ENCODE data around the gene TTC5.

The TTC5 gene

DNA sequence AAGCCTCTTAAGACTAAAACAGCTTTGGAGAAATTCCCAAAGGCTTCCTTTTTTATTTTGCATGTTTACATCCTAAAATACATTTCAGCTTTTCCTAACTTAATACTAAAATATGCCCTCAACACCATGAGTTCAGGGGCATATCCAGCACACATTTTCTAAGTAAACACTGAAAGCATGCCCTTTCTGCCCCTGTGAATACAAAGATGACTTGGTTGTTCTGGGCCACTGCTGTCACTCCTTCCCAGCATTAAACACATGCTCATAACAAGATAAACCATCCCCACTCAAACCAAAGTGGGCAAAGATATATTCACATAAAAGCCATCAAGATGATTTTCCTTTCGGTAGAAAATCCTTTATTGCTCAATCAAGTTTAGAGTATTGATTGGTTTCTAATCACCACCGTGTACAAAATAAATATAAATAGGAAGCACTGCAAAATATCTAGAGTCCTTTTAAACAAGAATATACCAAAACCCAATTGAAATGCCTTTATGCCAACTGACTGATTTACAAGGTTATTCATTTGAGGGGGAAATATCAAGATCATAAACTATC is 25.4 kb upstream of the TTC5 start:
- H3K4me3 ChIP-seq (ENCODE audit: low read length) = peak overlapping the region; percentile 29
- no peak for DNase-seq (ENCODE audit: low read depth)
- TF ChIP-seq, protein P1, sequence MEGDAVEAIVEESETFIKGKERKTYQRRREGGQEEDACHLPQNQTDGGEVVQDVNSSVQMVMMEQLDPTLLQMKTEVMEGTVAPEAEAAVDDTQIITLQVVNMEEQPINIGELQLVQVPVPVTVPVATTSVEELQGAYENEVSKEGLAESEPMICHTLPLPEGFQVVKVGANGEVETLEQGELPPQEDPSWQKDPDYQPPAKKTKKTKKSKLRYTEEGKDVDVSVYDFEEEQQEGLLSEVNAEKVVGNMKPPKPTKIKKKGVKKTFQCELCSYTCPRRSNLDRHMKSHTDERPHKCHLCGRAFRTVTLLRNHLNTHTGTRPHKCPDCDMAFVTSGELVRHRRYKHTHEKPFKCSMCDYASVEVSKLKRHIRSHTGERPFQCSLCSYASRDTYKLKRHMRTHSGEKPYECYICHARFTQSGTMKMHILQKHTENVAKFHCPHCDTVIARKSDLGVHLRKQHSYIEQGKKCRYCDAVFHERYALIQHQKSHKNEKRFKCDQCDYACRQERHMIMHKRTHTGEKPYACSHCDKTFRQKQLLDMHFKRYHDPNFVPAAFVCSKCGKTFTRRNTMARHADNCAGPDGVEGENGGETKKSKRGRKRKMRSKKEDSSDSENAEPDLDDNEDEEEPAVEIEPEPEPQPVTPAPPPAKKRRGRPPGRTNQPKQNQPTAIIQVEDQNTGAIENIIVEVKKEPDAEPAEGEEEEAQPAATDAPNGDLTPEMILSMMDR (conservative IDR thresholded peaks at IDR 0.05; ENCODE audit: low read depth, low read length) = no peak

DNA sequence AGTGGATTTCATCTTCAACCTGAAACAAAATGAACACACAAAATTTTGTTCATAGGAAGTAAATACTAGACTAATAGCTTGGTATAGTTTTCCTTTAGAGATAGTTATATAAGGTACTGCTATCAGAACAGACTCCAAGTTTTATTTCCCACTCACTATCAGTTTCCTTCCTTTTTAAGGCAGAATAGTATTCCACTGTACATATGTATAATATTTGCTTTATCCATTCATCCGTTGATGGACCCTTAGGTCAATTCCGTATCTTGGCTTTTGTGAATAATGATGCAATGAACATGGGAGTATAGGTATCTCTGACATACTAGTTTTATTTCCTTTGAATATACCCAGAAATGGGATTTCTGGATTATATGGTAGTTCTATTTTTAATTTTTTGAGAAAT is 23.6 kb upstream of the TTC5 start:
- H3K4me3 ChIP-seq (ENCODE audit: low read length) = no peak overlapping the region
- DNase-seq (ENCODE audit: low read depth) = no peak
- TF ChIP-seq, protein P1 (conservative IDR thresholded peaks at IDR 0.05; ENCODE audit: low read depth, low read length) = no peak

DNA sequence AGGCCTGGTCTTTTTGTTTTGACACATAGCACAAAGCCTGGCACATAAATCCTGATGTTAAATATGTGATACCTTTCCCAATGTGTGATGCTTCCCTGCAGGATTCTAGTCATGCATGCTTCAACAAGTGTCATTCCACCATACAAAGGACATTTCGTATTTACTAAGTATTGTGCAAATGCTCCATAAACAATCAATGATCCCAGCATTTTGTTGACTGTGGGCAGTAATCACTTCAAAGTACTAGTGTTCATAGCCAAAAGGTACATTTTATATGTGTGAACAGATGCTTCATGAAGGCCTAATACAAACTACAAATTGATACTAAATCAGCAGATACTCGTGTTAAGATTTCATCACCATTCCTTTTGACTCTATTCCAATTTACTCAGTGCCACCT is 23.0 kb upstream of the TTC5 start:
- DNase-seq (ENCODE audit: low read depth) = no peak
- TF ChIP-seq, protein P1 (conservative IDR thresholded peaks at IDR 0.05; ENCODE audit: low read depth, low read length) = no peak

DNA sequence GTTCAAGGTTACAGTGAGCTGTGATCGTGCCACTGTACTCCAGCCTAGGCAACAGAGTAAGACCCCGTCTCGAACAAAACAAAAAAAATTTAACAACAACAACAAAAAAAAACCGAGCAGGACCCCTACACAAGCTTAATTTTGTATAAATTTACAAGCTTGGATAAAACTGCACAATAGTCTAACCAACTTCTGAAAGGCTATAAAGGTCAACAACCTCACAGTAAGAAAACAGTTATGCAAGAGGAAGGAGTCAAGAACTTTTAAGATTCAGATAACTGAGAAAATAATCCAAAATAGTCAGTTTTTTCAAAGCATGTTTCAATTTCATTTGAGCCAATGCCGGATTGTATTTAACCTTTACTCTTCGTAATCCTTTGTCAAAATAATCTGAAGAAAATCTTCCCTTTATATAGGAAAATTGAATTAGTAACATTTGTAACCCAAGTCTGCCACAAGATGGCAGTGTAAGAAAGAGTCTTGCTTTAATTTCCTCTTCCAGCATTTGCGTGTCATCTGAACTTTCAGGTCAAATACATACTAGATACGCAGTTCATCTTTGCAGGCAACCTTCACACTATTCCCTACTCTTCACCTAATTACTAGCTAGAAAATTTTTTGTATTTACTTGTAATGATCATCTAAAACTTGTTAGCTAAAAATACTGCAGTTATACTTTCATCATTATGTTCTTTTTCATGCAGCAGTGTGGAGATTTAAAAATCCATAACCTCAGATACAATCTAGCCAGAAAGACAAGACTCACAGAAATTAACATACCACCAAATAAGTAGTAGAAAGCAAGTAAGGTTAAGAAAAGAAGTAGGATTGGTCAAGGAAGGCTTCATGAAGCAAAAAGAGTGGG is 21.5 kb upstream of the TTC5 start:
- no peak for DNase-seq (ENCODE audit: low read depth)
- TF ChIP-seq, protein P1 (conservative IDR thresholded peaks at IDR 0.05; ENCODE audit: low read depth, low read length) = peak; percentile 63
- H3K4me3 ChIP-seq (ENCODE audit: low read length) = no peak overlapping the region

More for the DNA sequence above, 23.0 kb upstream of the TTC5 start:
- H3K4me3 ChIP-seq (ENCODE audit: low read length) = no peak overlapping the region

DNA sequence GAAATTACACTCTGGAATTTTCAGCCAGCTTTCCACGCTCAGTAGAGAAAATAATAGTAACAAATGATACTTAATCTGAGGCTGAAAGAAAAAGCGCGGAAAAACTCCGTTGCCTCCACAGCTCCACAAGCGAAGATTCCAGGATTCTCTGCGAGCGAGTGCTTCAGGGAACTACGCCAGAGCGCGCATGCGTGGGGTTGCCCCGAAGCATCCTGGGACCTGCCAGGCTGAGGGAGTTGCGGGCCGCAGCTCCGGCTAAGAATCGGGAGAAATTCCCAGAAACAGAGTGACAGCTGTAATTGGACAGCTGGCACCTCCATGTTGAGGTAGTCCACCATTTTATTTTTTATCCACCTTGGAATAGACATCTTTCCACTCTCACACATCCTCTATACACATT is 12.0 kb upstream of the TTC5 start:
- no peak overlapping the region for H3K4me3 ChIP-seq (ENCODE audit: low read length)
- no peak for DNase-seq (ENCODE audit: low read depth)
- TF ChIP-seq, protein P1 (conservative IDR thresholded peaks at IDR 0.05; ENCODE audit: low read depth, low read length) = no peak

DNA sequence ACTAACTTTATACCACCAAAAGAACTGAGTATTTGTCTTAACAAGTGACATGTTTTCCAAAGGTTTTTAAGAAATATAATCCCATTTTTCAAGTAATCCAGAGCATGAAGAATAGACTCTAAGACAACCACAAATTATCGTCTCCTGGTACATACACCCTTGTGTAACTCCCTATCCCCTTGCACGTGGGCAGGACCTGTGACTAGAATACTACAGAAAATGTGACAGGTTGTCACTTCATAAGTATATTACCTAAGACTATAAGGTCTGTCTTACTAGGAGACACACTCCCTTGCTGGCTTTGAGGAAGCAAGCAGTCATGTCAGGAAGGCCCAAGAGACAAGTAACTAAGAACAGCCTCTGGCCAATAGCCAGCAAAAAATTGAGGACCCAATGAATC is 8.3 kb upstream of the TTC5 start:
- no peak for DNase-seq (ENCODE audit: low read depth)
- TF ChIP-seq, protein P1 (conservative IDR thresholded peaks at IDR 0.05; ENCODE audit: low read depth, low read length) = no peak
- no peak overlapping the region for H3K4me3 ChIP-seq (ENCODE audit: low read length)

DNA sequence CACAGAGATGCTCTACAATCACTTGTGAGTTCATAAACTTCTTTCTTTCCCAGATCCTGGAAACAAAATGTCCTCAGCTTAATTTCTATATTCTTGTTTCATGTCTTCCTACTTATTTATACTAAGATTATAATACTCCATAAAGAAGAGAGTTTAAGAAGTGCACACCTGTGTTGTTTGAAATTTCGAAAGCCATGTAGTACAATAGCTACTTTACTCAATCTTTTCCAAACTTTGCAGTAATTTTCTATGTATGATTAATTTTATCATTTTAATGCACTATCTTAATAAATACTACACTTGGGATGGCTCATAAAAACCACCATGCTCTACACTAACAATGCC is 300 bp upstream of the TTC5 start:
- TF ChIP-seq, protein P1 (conservative IDR thresholded peaks at IDR 0.05; ENCODE audit: low read depth, low read length) = no peak
- no peak for DNase-seq (ENCODE audit: low read depth)
- peak overlapping the region; percentile 83 for H3K4me3 ChIP-seq (ENCODE audit: low read length)
